IMR-90 (cell line): Measurements from ENCODE around the gene UMOD. TPM values are rescaled to one million over a fixed set of nuclear protein-coding genes. Genes with fewer than 3 reads are reported as not detected.

ENCODE experiments used
- polyA plus RNA-seq, 3 experiments: library from polyadenylated mRNA; depleted of rRNA; stranded (reverse); fragments of >200 nt; gene quantifications; 2 replicates each; pipeline ENCODE4 v1.2.3, GENCODE V29; 2012; ENCODE audit warnings: low replicate concordance in 1 of 3
- total RNA-seq: library from RNA; depleted of rRNA; stranded (reverse); fragments of >200 nt; gene quantifications from 2 replicates; pipeline ENCODE4 v1.2.3, GENCODE V29; 2012; rRNA removed

The UMOD gene
- total and polyA plus RNA-seq, 2 of the 4 experiments (the other 2 are of a cell fraction): not detected

Other genes with a start within 250 kb of the UMOD start
- not detected in 2 replicates for gene GP2, start 25.2 kb downstream of the UMOD start, total RNA-seq
- gene GP2, start 25.2 kb downstream of the UMOD start, polyA plus RNA-seq (2012; rRNA removed): not detected in 2 replicates
- not detected in 2 replicates for gene PDILT, start 52.0 kb upstream of the UMOD start, total RNA-seq
- gene PDILT, start 52.0 kb upstream of the UMOD start, polyA plus RNA-seq (2012; rRNA removed): not detected in 2 replicates
- not detected in 2 replicates for gene ACSM5, start 56.8 kb upstream of the UMOD start, total RNA-seq
- not detected in 2 replicates for gene ACSM5, start 56.8 kb upstream of the UMOD start, polyA plus RNA-seq (2012; rRNA removed)
- gene ACSM2A, start 98.8 kb upstream of the UMOD start, total RNA-seq: not detected in 2 replicates
- gene ACSM2A, start 98.8 kb upstream of the UMOD start, polyA plus RNA-seq (2012; rRNA removed): not detected in 2 replicates
- gene ACSM2B, start 223.7 kb upstream of the UMOD start, total RNA-seq: not detected in 2 replicates
- not detected in 2 replicates for gene ACSM2B, start 223.7 kb upstream of the UMOD start, polyA plus RNA-seq (2012; rRNA removed)